ENCODE measurements around the gene SEC61A2.

SEC61A2 gene

DNA sequence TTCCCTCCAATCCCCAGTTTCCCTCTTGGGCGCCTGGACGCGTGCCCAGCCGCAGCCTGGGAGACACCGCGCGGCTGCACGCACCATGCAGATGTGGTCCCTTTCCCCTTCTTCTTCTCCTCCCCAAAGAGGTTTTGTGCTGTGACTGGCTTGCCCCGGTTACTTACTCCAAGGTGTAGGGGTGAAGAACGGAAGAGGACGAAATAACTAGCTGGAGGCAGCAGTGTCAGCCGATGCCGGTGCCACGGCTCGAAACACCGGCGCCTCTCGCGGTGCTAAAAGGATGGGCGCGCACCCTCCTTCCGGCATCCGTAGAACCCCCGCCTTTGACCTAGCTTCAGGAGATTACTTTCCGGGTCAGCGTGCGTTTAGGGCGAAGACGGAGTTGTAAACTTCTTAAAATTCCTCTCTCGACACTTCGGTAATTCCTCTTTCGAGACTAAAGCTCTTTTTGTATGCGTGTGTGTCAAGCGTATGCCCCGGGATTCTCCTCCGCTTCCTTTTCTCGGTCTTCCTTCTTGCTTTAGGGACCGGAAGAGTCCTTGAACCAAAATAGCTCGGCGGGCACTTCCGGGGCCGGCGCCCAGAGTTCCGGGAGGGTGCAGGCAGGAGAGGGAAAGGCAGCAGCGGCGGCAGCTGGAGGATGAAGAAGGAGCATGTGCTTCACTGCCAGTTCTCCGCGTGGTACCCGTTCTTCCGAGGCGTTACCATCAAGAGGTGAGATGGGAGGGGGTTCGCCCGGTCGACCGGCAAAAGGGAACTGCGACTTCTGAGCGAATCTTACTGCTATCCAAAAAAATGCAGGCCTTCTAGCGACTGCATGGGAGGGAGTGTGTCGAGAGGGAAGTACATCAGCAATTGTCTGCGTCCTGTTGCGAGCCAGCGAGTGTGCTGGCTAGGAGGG, 66.4 kb downstream of the SEC61A2 start, which contains the start of the genes CDC123 and NUDT5:
Gene CDC123, plus strand, starts transcription at position 586 of the 904 bp plus-strand sequence. Its CDS starts 58 bp downstream, at position 644.
Gene NUDT5, minus strand, starts transcription at position 289 of the 904 bp plus-strand sequence. CDS start 9,600 bp downstream, outside the sequence.
- in situ Hi-C loops (cut with MboI; ENCODE audit: low sequenced_read_pairs): no loop called here

- in situ Hi-C loops (cut with MboI; ENCODE audit: low sequenced_read_pairs): no loop called here
These were observed 67.2 kb downstream of the SEC61A2 start for GRCh38 chr10:12196531-12197211.

DNA sequence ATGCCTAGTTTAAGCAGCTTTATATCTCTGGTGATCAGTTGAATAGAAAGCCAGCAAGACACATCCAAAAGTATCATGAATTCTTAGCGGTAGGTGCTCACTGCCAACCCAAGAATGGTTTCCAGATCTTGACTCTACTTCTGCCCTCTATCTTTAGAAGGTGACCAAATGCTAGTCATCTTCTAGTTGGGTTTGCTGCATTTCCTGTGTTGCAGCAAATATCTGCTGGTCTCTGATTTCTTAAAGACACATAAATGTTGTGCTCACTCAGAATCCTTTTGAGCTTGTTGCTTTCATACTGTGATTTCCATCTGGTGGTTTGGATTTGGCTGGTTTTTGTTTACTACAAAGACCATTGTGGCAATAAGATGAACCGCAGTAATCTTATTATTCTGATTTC, 68.7 kb downstream of the SEC61A2 start:
- in situ Hi-C loops (cut with MboI; ENCODE audit: low sequenced_read_pairs): no loop called here

DNA sequence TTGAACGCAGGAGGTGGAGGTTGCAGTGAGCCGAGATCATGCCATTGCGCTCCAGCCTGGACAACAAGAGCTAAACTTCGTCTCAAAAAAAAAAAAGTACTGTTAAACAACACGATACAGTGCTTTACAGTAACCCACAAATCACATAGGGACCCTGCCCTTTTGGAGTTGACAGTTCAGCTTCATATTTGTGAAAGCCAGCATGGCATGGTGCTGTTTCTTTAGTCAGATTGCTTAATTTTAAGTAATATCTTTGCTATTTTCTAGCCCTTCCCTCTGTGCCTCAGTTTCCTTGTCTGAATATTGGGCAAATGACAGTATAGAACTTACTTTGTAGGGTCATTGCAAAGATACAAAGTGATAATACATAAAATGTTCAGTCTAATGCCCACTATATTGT, 71.4 kb downstream of the SEC61A2 start:
- in situ Hi-C loops (cut with MboI; ENCODE audit: low sequenced_read_pairs): no loop called here

DNA sequence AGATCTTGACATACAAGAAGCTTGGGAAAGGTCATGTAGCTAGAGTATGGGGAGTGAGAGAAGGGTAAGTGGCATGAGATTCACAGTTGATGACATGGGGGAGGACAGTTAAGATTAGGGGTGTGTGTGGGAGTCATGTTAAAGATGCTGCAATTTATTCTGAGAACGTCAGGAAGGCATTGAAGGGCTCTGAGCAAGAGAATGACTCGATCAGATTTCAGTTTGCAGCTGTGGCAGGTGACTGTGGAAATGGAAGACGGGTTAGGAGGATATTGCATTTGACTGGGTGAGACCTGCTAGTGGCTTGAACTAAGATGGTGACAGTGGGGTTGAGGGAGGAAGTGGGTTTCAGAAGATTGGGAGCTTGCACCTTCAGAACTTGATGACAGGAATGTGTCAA, 72.1 kb downstream of the SEC61A2 start:
- in situ Hi-C loops (cut with MboI; ENCODE audit: low sequenced_read_pairs): no loop called here

GRCh38 chr10:12202226-12202625, 72.7 kb downstream of the SEC61A2 start:
- in situ Hi-C loops (cut with MboI; ENCODE audit: low sequenced_read_pairs): no loop called here

- in situ Hi-C loops (cut with MboI; ENCODE audit: low sequenced_read_pairs): no loop called here
These were observed 75.6 kb downstream of the SEC61A2 start for GRCh38 chr10:12205082-12205481.

DNA sequence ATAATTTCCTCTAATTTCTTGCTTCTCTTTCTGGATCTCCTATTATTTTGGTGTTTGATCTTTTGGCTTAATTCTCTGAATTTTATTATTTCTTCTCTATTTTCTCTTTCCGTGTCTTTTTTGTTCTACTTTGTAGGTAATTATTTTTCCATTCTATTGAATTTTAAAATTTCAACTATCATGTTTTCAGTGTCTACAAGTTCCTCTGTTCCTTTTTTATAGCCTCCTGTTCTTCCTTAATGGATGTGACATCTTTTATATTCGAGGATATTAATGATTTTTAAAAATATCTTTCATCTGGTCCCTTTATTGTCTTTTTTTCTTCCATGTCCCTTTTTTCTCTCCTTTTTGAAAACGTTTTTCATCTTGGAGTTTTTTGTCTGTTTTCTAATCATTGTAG, 77.6 kb downstream of the SEC61A2 start:
- in situ Hi-C loops (cut with MboI; ENCODE audit: low sequenced_read_pairs): no loop called here

DNA sequence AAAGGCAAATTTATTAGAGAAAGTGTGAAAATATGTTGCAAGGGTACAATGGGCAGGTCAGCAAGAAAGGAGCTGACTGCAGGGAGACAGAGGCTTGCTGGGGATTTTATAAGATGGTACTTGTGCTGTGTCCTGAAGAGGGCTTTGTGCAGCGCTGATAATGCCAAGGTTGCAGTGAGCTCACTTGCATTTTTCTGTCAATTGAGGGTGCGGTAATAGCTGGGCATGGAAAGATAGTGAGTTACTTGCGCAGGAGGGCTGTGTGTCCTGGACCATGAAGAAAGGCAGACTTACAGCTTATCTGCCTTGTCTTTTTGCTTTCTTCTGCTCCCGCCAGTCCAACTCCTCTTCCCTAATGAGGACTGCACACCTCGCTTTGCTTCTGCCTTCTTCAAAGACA, 79.0 kb downstream of the SEC61A2 start:
- in situ Hi-C loops (cut with MboI; ENCODE audit: low sequenced_read_pairs): no loop called here

GRCh38 chr10:12212454-12212853, 83.0 kb downstream of the SEC61A2 start:
- in situ Hi-C loops (cut with MboI; ENCODE audit: low sequenced_read_pairs): no loop called here

DNA sequence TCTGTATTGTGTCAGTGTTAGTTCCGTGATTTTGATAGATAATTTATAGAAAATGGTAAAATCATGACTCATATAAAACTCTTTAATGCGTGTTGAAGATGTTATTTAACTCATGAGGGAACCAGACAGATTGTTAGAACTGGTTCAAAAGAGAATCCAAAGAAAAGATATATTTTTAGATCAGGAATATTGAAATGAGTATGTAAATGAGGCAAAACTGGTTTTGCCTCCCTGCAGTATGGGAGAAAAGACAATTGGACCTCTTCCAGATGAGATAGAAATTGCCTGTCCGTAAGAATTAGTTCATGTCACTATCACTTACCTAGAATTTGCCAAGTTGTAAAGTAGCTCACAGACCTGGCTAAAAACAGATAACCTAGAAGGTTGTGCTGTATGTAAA, 84.1 kb downstream of the SEC61A2 start:
- in situ Hi-C loops (cut with MboI; ENCODE audit: low sequenced_read_pairs): no loop called here

- in situ Hi-C loops (cut with MboI; ENCODE audit: low sequenced_read_pairs): no loop called here
These were observed 84.6 kb downstream of the SEC61A2 start for GRCh38 chr10:12214093-12214492.

- in situ Hi-C loops (cut with MboI; ENCODE audit: low sequenced_read_pairs): no loop called here
These were observed 85.3 kb downstream of the SEC61A2 start for GRCh38 chr10:12214763-12215218.
